NCI-H526 treated with DMSO at 0.1 percent for 48 hours (cell line): ENCODE measurements around the gene HDAC7.

Experiments used
- DNase-seq: peaks from one replicate; lab custom pipeline; 2025; lab: John Stamatoyannopoulos, UW

Gene HDAC7

DNA sequence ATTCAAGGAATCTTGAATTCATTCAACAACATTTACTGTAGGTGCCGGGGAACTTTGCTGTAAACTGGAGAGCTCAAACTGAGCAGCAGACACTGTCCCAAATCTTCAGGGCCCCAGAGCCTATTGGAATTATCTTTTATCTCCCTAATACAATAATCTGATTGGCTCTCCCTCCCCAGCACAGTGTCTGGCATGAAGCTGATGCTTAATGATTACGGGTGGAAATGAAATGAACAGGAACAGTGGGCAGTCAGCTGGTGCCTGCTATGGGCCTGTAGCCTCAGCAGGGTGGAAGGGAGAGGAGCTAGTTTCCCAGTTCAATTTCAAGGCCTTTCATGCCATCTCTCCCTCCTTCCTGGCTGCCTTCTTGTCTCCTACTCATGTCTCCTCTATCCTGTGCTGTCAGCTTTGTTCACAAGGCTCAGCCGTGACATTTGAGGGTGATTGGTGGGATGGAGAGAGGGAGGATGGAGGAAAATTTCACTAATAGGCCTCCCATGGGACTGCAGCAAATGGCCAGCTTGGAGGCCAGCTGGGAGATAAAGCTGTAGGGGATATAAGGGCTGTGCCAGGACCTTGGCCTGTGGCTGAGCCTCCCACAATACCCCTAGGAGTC is 56.7 kb downstream of the HDAC7 start:
- DNase-seq = no peak

DNA sequence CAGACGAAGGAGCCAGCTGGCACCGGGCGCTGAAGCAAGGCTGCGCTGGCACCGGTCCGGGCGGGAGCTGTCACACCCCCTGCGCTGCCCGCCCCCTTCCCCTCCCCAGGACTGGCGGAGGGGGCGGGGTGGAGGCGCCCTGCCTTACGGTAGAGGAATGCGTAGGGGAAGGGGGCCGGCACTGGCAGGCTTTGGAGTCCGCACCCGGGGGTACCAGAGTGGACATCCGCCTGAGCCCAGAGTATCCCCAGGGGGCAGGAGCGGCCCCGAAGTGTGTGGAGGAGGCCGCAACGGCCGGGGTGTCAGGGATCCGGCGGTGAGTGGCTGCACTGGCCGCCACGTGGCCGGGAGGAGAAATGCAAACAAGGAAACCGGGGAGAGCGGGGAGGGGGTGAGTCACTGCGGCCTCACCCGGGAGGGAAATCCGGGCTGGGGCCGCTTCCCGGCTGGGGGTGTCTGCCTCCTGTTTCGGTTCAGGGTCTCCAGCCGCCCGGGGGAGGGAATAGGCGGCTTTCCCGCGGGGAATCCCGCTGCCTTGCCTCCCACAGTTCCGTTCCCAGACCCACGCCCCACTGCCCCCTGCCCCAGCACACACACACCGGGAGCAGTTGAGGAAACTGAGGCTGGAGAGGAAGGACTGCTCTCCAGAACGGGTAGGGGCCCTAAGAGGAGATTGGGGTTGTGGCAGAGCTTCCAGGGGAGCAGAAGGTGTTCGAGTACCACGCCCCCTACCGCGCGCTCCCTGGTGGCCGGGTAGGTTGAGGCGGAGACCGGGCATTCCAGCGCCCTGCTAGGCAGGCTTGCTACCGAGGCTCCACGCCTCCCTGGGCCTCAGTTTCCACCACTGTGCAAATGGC is 60.6 kb downstream of the HDAC7 start, which contains the start of gene RAPGEF3:
Gene RAPGEF3, minus strand, starts transcription at position 47 of the 857 bp plus-strand sequence. CDS start 324 bp downstream, outside the sequence.
- peak; percentile 38 for DNase-seq

DNA sequence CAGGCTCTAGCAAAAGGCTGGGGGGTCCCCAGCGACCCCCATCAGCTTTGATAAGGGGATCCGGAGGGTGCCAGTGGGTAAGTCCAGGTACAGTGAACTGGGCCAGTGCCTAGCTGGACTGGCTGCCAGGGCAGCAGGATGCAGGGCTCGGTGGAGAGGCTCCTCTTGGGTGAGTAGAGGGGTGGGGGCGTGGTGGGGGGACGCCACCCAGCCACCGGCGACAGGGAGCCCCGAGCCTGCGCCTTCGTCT is 61.2 kb downstream of the HDAC7 start:
- DNase-seq = no peak

DNA sequence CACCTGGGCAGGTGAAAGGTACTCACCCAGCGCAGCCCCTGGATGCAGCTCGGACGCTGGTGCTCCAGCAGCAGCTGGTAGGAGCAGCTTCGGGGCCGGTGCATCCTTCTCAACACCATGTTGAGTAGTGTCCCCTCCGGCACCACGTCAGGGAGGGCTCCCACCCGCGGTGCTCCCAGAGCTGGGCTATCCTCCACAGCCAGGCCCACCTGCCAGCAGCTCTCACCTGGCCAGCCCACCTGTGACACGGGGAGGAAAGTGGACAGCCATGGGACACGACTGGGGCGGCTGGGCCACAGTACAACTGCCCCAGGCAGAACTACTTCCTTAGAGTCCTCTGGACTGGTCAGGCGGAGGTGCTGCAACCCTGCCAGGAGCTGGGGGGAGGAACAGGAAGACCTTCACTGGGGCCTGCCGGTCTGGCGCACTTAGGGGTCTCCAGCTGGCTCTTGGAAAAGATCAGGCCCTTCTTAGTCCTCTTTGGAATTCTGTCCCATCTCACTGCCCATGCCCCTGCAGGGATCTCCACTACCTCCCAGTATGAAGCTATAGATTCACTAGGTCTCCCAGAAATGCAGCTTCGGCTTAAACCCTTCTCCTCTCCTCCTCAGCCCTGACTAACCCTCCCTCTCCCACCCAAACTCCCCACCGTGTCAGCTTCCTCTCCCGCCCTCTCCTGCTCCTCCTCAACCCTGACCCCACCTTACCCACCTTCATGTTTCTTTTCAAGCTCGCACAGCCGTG is 61.7 kb downstream of the HDAC7 start:
- DNase-seq = no peak

DNA sequence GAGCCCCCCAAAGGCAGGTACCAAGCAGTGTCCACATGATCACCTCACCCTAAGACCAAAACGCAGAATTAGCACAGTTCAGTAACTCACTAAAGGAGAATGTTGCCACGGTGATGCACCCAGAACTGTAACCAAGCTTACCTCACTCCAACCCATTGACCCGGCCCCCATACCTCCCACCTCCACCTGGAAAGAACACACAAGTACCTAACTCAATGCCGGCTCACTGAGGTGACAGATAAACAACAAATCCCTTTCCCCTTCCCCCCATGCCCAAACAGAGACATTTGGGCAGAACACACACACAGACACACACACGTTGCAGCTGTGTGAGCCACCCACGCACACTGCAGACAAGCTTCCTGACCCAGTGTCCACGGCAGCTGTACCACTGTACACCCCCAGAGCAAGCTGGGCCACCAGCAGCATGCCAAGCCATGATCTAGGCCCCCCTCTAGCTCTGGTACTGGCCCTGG is 62.3 kb downstream of the HDAC7 start:
- DNase-seq = no peak

DNA sequence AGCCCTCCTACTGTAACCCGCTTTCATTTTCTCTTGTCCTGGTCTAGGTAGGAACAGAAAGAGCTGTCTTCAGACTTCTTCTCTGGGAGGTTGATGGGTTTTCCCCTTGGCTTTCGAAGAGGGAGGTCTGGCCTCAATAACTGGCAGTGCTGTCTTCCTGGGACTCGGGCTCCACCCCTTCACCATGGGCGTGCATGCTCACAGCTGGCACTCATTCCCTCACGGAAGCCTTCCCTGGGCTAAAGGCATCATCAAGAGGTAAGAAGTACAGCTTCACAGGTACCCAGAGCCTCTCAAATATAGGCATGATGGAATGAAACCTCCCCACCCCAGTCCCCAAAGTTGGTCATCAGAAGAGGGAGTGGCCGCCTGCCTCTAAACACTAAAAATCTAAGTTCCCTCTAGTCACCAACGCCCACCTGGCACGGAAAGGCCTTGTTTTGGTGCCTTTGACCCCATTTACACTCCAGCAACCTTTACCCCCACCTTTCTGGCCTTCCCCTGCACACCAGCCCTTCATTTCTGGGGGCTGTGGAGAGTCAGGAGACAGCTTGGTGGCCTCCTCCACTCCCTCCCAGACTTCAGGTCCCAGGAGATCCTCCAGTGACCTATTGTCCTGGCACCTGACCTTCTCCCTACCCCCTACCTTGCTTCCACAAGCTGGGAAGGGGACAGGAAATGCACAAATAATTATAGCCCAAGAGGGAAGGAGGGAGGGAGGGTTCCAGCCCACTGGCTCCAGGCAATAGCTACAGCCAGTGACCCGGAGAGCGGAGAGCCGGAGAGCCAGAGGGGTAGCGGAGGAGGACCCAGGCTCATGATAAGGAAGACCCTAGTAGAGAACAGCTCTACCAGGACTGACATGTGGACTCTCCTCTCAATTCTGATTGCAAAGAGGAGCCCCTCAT is 63.8 kb downstream of the HDAC7 start:
- no peak for DNase-seq

DNA sequence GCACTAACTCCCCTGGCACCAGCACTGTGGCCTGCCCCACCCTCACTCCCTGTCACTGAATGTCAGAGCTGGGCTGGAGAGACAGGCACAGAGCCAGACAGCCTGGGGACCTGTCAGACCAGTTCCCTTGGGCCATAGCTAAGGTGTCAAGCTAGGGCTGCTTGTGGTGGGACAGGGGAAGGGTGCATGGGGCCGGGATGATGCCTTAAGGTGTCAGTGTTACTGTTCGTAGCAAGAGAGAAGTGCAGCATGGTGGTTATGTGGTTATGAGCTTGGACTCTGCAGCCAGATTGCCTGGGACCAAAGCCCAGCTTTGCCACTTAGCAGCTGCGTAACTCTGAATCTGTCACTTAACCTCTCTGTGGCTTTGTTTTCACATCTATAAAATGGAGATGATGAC is 64.8 kb downstream of the HDAC7 start:
- DNase-seq = no peak

DNA sequence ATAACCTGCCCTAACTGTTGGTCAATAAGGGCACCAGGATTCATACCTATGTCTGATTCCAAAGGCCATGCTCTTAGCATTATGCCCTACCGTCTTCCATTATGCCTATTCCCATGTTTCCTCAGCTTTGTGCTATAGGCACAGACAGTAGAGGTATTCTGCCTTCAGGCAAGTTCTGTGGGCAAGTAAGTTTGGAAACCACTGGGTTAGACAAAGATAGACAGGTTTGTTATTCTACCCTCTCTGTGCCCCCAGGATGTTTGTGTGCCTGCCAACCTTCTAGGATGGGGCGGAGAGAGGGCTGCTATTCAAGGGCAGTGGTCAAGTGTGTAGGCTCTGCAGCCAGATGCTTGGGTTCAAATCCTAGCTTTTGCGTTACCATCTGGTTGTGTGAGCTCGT is 65.6 kb downstream of the HDAC7 start:
- no peak for DNase-seq

DNA sequence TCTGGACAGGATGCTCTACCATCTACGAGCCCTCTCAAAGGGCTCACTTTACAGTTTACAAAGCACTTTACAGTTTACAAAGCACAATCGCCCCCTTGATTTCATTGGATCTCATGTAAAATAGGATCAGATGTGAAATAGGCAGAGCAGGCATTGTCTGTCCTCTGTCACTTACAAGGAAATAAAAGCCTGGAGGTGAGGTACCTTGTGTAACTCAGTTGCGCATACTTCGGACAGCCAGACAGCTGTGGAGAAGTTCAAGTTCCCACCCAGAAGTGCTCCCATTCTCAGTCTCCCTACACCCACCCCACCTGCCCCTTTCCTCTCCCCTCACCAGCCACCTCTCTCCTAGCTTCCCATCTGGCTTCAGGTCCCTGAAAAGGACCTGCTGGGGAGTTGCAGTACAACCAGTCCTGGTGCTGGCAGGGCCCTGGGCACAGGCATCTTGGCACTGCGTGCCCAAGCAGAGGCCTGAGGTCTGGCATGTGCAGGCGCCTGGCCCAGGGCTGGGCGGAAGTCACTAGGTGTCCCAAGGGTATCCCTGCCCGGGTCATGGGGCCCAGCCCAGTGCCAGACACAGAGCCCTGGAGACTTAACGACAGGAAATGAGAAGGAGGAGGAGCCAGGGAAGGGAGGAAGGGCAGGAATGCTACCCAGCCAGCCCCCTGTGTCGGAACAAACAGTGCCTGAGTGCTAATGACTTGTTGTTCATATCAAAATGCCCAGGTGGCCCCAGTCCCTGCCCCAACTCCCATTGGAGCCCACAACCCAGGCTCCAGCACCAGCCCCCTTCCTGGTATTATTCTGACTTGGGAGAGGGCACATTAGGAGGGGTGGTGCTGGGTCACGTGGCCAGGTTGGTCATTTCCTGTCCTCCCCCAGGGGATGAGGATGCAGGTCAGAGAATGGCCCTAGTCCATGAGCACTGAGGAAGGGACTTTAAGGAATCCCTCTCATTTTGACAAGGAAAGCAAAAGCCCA is 66.4 kb downstream of the HDAC7 start:
- DNase-seq = no peak

DNA sequence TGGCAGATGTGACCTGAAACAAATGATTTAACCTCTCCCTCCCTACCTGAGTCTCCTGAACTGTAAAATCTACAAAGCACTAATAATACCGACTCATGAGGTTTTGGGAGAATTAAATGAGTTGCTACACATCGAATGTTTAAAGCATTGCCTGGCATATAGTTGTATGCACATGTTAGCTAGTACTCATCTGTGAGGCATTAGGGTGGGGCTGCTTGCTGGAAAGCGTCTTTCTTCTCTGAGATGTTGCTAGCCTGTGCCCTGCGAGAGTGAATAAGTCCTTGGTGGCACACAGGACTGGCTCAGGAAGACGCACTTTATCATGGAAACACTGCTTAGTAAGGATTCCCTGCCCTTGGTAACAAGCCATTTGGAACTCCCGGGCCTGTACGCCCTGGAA is 67.2 kb downstream of the HDAC7 start:
- no peak for DNase-seq

DNA sequence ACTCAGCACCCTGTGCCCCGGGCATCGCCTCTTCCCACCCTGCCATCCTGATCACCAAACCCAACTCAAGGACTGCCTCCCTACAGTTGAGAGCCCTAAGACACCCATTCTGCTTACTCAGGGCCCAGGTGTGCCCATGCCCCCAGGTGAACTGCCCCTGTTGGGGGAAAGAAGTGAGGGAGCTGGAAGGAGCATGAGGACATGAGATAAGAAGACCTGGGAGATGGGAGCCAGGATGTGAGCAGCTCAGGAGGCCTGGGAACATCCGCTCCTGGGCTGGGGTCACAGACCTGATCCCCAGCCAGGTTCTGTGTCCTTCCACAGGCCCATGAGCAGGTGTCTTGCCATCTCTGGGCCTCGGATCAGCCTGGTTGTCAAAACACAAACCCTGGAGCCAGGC is 67.6 kb downstream of the HDAC7 start:
- no peak for DNase-seq

DNA sequence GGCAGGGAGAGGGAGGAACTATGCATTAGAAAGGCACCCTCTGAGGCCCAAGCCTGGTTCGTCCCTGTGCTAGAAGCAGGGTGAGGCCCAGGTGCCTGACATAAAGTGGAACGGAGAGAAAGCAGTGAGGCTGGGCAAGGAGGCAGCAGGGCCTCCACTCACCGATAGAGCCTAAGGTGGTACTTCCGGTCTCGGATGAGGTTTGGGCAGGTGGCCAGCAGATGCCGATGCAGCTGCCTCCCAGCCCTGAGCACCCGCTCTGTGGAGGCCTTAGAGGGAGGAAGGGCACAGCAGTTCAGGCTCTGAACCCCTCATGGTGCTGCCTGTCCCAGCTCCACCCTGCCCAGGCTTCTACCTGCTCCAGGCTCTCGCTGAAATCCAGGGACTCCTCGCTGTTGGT is 68.1 kb downstream of the HDAC7 start:
- no peak for DNase-seq

DNA sequence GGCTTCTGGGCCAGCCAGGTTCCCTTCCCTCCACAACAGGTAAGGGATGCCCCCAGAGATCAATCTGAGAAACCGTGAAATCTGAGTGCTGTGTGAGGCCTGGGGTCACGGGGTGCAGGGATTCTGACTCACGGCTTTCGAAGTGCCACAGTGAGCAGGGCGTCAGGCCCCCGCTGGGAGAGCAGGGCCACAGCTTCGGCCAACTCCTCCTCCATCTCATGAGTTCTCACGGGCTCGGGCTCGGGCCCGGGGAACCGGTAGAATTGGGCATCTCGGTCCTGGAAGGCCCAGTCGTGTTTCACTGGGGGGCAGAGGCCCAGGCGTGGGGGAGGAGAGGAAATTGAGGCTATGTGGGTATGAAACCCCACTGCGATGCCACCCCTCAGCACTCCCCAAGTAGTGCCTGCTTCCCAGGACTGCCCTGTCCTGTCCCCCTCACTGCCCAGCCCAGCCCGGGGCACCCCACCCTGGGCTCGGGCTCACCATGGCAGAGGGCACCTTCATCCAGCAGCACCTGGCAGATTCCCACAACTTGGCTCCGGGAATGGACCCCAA is 68.7 kb downstream of the HDAC7 start:
- no peak for DNase-seq

DNA sequence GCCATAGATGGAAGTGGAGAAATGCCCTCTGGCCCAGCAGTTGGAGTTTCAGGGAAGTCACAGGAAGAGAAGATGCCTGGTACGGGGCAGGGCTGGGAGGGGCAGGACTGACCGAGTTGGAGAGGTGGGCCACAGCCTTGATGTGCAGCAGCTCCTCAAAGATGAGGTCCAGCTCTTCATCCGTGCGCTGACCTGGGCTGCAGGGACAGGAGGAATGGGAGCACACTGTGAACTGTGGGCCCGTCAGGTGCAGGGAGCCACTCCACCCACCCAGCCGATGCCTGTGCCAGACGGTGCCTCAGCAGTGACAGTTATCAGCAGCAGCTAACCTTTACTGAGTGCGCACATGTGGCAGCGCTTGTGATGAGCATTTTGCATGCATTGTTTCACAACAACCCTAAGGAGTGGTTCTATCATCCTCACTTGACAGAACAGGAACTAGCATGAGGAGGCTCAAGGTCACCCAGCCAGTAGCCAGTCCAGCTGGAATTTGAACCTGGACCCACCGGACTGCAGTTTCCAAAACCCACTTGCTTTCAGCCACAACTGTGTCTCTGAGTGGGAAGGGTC is 69.4 kb downstream of the HDAC7 start:
- DNase-seq = no peak

DNA sequence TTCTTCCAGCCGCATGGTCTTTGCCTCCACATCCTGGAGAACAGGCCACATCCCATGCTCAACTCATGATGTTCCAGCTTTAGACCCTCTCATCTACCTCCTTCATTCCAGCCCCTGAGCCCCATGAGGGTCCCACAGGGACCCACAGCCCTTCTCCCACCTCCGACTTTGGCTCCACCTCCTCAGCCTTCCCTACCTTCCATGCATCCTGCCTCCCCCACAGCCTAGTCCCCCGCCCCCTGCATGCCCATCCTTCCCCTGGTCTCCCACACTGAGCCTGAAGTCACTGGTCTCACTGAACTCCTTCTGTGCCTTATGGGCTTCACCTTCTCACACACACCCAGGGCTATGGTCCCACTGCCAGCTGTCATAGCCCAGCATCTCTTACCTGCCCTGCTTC is 70.8 kb downstream of the HDAC7 start:
- no peak for DNase-seq

DNA sequence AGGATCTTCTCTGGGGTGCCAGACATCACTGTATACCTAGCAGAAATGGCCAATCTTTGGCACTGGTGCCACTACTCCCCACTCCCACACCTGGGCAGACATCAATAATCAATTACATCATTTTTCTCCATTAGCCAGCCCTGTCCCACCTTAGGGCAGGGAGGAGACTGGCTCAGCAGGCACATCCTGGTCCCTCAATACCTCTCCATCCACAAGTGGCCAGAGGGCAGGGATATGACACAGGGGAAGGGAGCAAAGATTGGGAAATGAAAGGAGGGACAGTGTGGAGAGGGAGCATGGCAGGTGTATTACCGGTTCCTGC is 71.2 kb downstream of the HDAC7 start:
- DNase-seq = no peak

DNA sequence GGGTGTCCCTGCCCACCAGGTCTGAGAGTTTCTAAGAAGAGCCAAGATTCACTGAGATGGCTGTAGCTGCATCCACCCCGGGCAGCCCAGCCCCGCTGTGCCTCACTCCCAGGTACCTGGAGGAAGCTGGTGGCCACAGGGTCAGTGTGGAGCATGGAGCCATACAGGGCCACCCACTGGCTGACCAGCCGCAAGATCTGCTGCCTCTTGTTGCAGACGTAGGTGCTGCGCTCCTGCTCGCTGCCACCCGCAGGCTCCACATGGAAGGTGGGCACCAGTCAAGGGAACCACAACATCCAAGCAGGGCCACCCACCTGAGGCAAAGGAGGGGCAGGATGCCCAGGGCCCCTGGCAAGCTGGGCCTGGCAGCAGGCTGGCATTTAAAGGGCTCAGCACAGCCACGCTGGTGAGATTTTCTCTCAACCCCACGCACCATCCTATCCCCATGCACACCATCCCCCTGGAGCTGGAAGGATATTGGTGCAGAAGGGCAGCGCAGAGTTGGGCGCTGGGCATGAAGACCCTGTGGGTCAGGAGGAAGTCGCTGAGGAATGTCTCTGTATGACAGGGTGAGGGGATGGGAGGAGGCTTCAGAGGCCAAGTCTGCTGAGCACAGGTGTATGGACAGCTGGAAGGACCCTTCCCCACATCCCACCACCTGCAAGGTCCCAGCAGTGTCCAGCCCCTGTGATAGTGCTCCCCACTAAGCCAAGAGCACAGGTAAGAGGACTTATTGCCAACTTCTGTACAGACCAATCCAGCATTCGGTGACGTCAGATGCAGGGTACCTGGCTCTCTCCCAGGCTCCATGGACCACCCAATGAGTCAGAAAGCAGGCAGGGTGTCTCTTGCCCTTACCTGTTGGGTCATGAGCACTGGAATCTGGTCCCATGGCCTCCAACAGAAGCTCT is 71.9 kb downstream of the HDAC7 start:
- no peak for DNase-seq

DNA sequence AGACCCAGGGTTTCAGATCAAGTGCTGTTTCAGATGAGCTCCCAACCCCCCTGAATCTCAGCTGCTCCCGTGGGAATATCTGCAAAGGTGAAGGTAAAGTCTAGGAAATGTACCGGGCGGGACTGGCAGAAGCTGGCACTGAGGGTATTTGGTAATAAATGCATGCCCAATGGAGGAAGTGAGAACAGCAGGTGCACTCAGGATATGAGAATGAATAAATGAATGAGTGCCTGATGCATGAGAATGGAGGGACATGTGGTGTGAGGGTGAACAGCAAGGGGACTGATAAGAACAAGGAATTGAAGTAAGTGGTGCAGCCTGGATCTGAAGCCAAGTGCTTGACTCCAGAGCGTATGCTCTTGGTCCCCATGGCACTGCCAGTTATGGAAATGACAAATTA is 72.6 kb downstream of the HDAC7 start:
- no peak for DNase-seq

DNA sequence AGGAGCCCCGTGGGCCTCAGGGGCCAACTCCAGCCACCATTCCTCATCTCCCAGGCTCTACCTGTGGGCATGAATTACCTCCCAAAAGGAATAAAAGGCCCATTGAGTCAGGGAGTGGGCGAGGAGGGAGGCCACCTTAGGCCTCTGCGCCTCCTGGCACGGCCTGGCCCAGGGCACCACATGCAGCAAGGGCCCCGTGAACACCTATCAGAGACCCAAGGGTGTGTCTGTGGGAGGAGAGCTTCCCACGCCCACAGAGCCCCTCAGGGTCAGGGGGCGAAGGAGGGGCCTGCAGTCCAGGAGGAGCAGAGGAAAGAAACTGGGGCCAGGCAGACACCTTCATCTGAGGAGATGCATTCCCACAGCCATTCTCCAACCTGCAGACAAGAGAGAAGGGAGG is 73.2 kb downstream of the HDAC7 start:
- DNase-seq = no peak
